HepG2 (cell line): Measurements from ENCODE around the gene PHF23. TPM values are rescaled to one million over a fixed set of nuclear protein-coding genes. Genes with fewer than 3 reads are reported as not detected.

ENCODE experiments used
- CBFB ChIP-seq: sonication (generic); formaldehyde crosslinking; IDR thresholded peaks from 2 replicates; pipeline ENCODE4 v1.4.0; 2020; ENCODE audit warnings: missing genetic modification reagents
- CREBL2 ChIP-seq: sonication (generic); formaldehyde crosslinking; IDR thresholded peaks from 2 replicates; pipeline ENCODE4 v1.8.1; 2023; ENCODE audit warnings: missing genetic modification reagents, mild to moderate bottlenecking, borderline replicate concordance
- DRAP1 ChIP-seq: IDR thresholded peaks from 2 replicates; pipeline ENCODE4 v1.6.1; 2016; ENCODE audit warnings: missing genetic modification reagents, missing compliant biosample characterization
- FOXK1 ChIP-seq: sonication (generic); formaldehyde crosslinking; IDR thresholded peaks from 2 replicates; pipeline ENCODE4 v1.4.0; 2020; ENCODE audit warnings: low read depth, missing genetic modification reagents, borderline replicate concordance
- GPN1 ChIP-seq: sonication (generic); formaldehyde crosslinking; IDR thresholded peaks from 2 replicates; pipeline ENCODE4 v1.5.1; 2020; ENCODE audit warnings: missing genetic modification reagents, borderline replicate concordance
- MXD1 ChIP-seq: sonication (generic); formaldehyde crosslinking; IDR thresholded peaks from 2 replicates; pipeline ENCODE4 v1.4.0; 2020; ENCODE audit warnings: mild to moderate bottlenecking, missing genetic modification reagents
- NFYC ChIP-seq: IDR thresholded peaks from 2 replicates; pipeline ENCODE4 v1.6.1; 2016; ENCODE audit warnings: missing genetic modification reagents, missing compliant biosample characterization
- PHF21A ChIP-seq: sonication (generic); formaldehyde crosslinking; IDR thresholded peaks from 2 replicates; pipeline ENCODE4 v1.5.0; 2020; ENCODE audit warnings: mild to moderate bottlenecking, missing genetic modification reagents
- PRDM10 ChIP-seq: sonication (generic); formaldehyde crosslinking; IDR thresholded peaks from 2 replicates; pipeline ENCODE4 v1.4.0; 2020; ENCODE audit warnings: low read depth, missing genetic modification reagents
- RAD21 ChIP-seq: fragments of 450-650 bp; formaldehyde crosslinking; IDR thresholded peaks from 2 replicates; pipeline ENCODE4 v1.5.0; 2020; ENCODE audit warnings: mild to moderate bottlenecking
- RORA ChIP-seq: sonication (generic); formaldehyde crosslinking; IDR thresholded peaks from 2 replicates; pipeline ENCODE4 v1.5.0; 2020; ENCODE audit warnings: mild to moderate bottlenecking, missing genetic modification reagents, moderate library complexity
- SIN3B ChIP-seq: fragments of 150-350 bp; IDR thresholded peaks from 2 replicates; pipeline ENCODE4 v1.6.1; 2014; ENCODE audit warnings: low read length
- SP140L ChIP-seq: sonication (generic); formaldehyde crosslinking; IDR thresholded peaks from 2 replicates; pipeline ENCODE4 v1.4.0; 2020; ENCODE audit warnings: missing genetic modification reagents, borderline replicate concordance
- TCF7 ChIP-seq: sonication (generic); IDR thresholded peaks from 2 replicates; pipeline ENCODE4 v1.6.1; 2016; ENCODE audit warnings: antibody characterized with exemption, low read depth
- THAP11 ChIP-seq: IDR thresholded peaks from 2 replicates; pipeline ENCODE4 v1.6.1; 2016; ENCODE audit warnings: missing biosample characterization, missing genetic modification reagents
- ZNF180 ChIP-seq: sonication (generic); formaldehyde crosslinking; IDR thresholded peaks from 2 replicates; pipeline ENCODE4 v1.4.0; 2020; ENCODE audit warnings: low read depth, missing genetic modification reagents, borderline replicate concordance
- ZNF230 ChIP-seq: sonication (generic); formaldehyde crosslinking; IDR thresholded peaks from 2 replicates; pipeline ENCODE4 v1.4.0; 2020; ENCODE audit warnings: mild to moderate bottlenecking, missing genetic modification reagents
- ZNF335 ChIP-seq: sonication (generic); formaldehyde crosslinking; IDR thresholded peaks from 2 replicates; pipeline ENCODE4 v1.4.0; 2020; ENCODE audit warnings: missing genetic modification reagents
- ZNF33A ChIP-seq: sonication (generic); formaldehyde crosslinking; IDR thresholded peaks from 2 replicates; pipeline ENCODE4 v1.5.1; 2020; ENCODE audit warnings: missing genetic modification reagents, mild to moderate bottlenecking, moderate library complexity, borderline replicate concordance
- ZNF460 ChIP-seq: sonication (generic); formaldehyde crosslinking; IDR thresholded peaks from 2 replicates; pipeline ENCODE4 v1.5.1; 2020; ENCODE audit warnings: missing genetic modification reagents, mild to moderate bottlenecking, borderline replicate concordance
- ZNF484 ChIP-seq: sonication (generic); formaldehyde crosslinking; IDR thresholded peaks from 2 replicates; pipeline ENCODE4 v1.5.1; 2020; ENCODE audit warnings: mild to moderate bottlenecking, low read depth, missing genetic modification reagents, borderline replicate concordance
- ZNF572 ChIP-seq: sonication (generic); formaldehyde crosslinking; IDR thresholded peaks from 2 replicates; pipeline ENCODE4 v1.5.1; 2020; ENCODE audit warnings: mild to moderate bottlenecking, missing genetic modification reagents
- ZNF576 ChIP-seq: sonication (generic); formaldehyde crosslinking; IDR thresholded peaks from 2 replicates; pipeline ENCODE4 v1.4.0; 2020; ENCODE audit warnings: mild to moderate bottlenecking, missing genetic modification reagents
- ZNF777 ChIP-seq: sonication (generic); formaldehyde crosslinking; IDR thresholded peaks from 2 replicates; pipeline ENCODE4 v1.4.0; 2020; ENCODE audit warnings: missing genetic modification reagents
- ZNF784 ChIP-seq: sonication (generic); formaldehyde crosslinking; IDR thresholded peaks from 2 replicates; pipeline ENCODE4 v1.5.1; 2020; ENCODE audit warnings: missing genetic modification reagents, mild to moderate bottlenecking, borderline replicate concordance
- ZNF816 ChIP-seq: sonication (generic); formaldehyde crosslinking; IDR thresholded peaks from 2 replicates; pipeline ENCODE4 v1.8.0; 2022; ENCODE audit warnings: missing genetic modification reagents, mild to moderate bottlenecking, borderline replicate concordance
- ZNF883 ChIP-seq: sonication (generic); formaldehyde crosslinking; IDR thresholded peaks from 2 replicates; pipeline ENCODE4 v1.5.1; 2020; ENCODE audit warnings: mild to moderate bottlenecking, missing genetic modification reagents; ENCODE audit errors: not compliant biosample characterization
- polyA plus RNA-seq, 8 experiments: library from polyadenylated mRNA; depleted of rRNA in 3 of 8; stranded (reverse) in 7 of 8; unstranded in 1 of 8; fragments of >200 nt; fragmentation: Illumina TruSeq in 4 of 8; extraction: Trizol in 4 of 8; gene quantifications; 2 replicates each; pipeline versions ENCODE4 v1.2.1 to v1.2.3, GENCODE V29; 2011 to 2016; ENCODE audit warnings: low read depth in 4 of 8, missing spikeins in 1 of 8, mixed read lengths in 1 of 8; ENCODE audit not compliant: insufficient read depth in 1 of 8
- total RNA-seq, 5 experiments: library from RNA; depleted of rRNA; stranded (reverse); fragments of >200 nt; fragmentation: Illumina TruSeq; extraction: Trizol; gene quantifications; 2 replicates each; pipeline ENCODE4 v1.2.3, GENCODE V29; 2016; ENCODE audit warnings: low read depth in 1 of 5

PHF23 gene
- total and polyA plus RNA-seq, 2 of the 13 experiments (the other 11 are each of a cell fraction or from before 2014, with no cell fraction given) = 27.6 to 33.2 TPM

GRCh38 chr17:7186241-7186640 is 53.0 kb downstream of the PHF23 start (continued):
- TF ChIP-seq FOXK1 (CRISPR knock-in tag) (no peak), RORA (CRISPR knock-in tag) (no peak), PHF21A (CRISPR knock-in tag) (no peak), ZNF816 (CRISPR knock-in tag) (no peak), MXD1 (no peak), TCF7 (no peak), PRDM10 (CRISPR knock-in tag) (no peak), CBFB (CRISPR knock-in tag) (no peak), ZNF230 (no peak), DRAP1 (CRISPR knock-in tag) (no peak), NFYC (CRISPR knock-in tag) (no peak), ZNF33A (CRISPR knock-in tag) (no peak), ZNF576 (CRISPR knock-in tag) (no peak), ZNF572 (CRISPR knock-in tag) (no peak), GPN1 (no peak), SIN3B (no peak), CREBL2 (CRISPR knock-in tag) (no peak), THAP11 (CRISPR knock-in tag) (peak; percentile 57; the same call in 1 of the 2 replicates), ZNF883 (CRISPR knock-in tag) (no peak), ZNF777 (CRISPR knock-in tag) (no peak), ZNF180 (no peak), SP140L (CRISPR knock-in tag) (no peak), ZNF484 (CRISPR knock-in tag) (no peak), ZNF460 (CRISPR knock-in tag) (no peak), ZNF335 (CRISPR knock-in tag) (no peak), RAD21 (CRISPR knock-in tag) (peak; percentile 73; the same call in 1 of the 2 replicates), ZNF784 (CRISPR knock-in tag) (no peak)
